CD4-positive, CD25-positive, alpha-beta regulatory T cell (primary cell): ENCODE results near the gene SYT3. TPM values are rescaled to one million over a fixed set of nuclear protein-coding genes. Genes with fewer than 3 reads are reported as not detected.

Experiments used
- ATAC-seq, 2 donors: fragments of 150-1000 bp; cut with Tn5 transposase; one replicate each; pipeline ENCODE4 v1.10.0; 2021; ENCODE audit warnings: low read depth in 2 of 2, moderate number of reproducible peaks in 2 of 2, moderate library complexity in 1 of 2
- DNase-seq, 3 donors: peaks; one replicate each; pipeline versions ENCODE4 v3.0.0 to v3.0.0-alpha.2; 2012 to 2022; ENCODE audit warnings: mixed read lengths in 1 of 3
- H3K27ac ChIP-seq: one replicate; pipeline ENCODE4 v1.7.0; 2013; ENCODE audit warnings: mild to moderate bottlenecking, low read length; ENCODE audit not compliant: insufficient read depth, poor library complexity, severe bottlenecking
- H3K27me3 ChIP-seq: one replicate; pipeline ENCODE4 v1.7.0; 2013; ENCODE audit warnings: low read length; ENCODE audit not compliant: control insufficient read depth, insufficient read depth
- H3K36me3 ChIP-seq: one replicate; pipeline ENCODE4 v1.7.0; 2013; ENCODE audit warnings: mild to moderate bottlenecking, low read length, moderate library complexity; ENCODE audit not compliant: control insufficient read depth, insufficient read depth
- H3K4me1 ChIP-seq: 2 replicates; pipeline ENCODE4 v1.7.0; 2013; ENCODE audit warnings: mild to moderate bottlenecking, low read length; ENCODE audit not compliant: insufficient read depth, control insufficient read depth, poor library complexity, severe bottlenecking
- H3K4me3 ChIP-seq: one replicate; pipeline ENCODE4 v1.7.0; 2013; ENCODE audit warnings: low read depth, mild to moderate bottlenecking, low read length, moderate library complexity
- H3K9me3 ChIP-seq, 2 experiments: 1 replicate in 1 of 2; 2 replicates in 1 of 2; pipeline ENCODE4 v1.7.0; 2013; ENCODE audit warnings: low read length in 2 of 2, mild to moderate bottlenecking in 1 of 2, moderate library complexity in 1 of 2; ENCODE audit not compliant: control insufficient read depth in 2 of 2
- H3K27ac Mint-ChIP-seq, 3 donors: one replicate each; pipeline ENCODE4 v1.8.0; 2020 to 2022; ENCODE audit warnings: mild to moderate bottlenecking in 3 of 3, mixed read lengths in 3 of 3, moderate library complexity in 2 of 3
- H3K27me3 Mint-ChIP-seq: one replicate; pipeline ENCODE4 v1.8.0; 2022; ENCODE audit warnings: mild to moderate bottlenecking, mixed read lengths
- H3K36me3 Mint-ChIP-seq: one replicate; pipeline ENCODE4 v1.8.0; 2020; ENCODE audit warnings: mixed read lengths
- H3K4me1 Mint-ChIP-seq, 4 donors: one replicate each; pipeline ENCODE4 v1.8.0; 2020 to 2022; ENCODE audit warnings: mixed read lengths in 4 of 4, mild to moderate bottlenecking in 1 of 4
- H3K4me3 Mint-ChIP-seq, 4 donors: one replicate each; pipeline ENCODE4 v1.8.0; 2020 to 2022; ENCODE audit warnings: mild to moderate bottlenecking in 4 of 4, mixed read lengths in 4 of 4, moderate library complexity in 3 of 4
- H3K9me3 Mint-ChIP-seq, 7 donors: one replicate each; pipeline ENCODE4 v1.8.0; 2020 to 2022; ENCODE audit warnings: mixed read lengths in 7 of 7, mild to moderate bottlenecking in 3 of 7, moderate library complexity in 2 of 7
- polyA plus RNA-seq, 4 donors: library from polyadenylated mRNA; unstranded; fragments of 300-500 nt; fragmentation: Illumina TruSeq; gene quantifications; one replicate each; pipeline ENCODE4 v1.2.3, GENCODE V29; 2021
- total RNA-seq: library from RNA; stranded (reverse); gene quantifications from one replicate; pipeline ENCODE4 v1.2.3, GENCODE V29; 2022

Gene SYT3, protein sequence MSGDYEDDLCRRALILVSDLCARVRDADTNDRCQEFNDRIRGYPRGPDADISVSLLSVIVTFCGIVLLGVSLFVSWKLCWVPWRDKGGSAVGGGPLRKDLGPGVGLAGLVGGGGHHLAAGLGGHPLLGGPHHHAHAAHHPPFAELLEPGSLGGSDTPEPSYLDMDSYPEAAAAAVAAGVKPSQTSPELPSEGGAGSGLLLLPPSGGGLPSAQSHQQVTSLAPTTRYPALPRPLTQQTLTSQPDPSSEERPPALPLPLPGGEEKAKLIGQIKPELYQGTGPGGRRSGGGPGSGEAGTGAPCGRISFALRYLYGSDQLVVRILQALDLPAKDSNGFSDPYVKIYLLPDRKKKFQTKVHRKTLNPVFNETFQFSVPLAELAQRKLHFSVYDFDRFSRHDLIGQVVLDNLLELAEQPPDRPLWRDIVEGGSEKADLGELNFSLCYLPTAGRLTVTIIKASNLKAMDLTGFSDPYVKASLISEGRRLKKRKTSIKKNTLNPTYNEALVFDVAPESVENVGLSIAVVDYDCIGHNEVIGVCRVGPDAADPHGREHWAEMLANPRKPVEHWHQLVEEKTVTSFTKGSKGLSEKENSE
- not detected for total RNA-seq
- not detected for polyA plus RNA-seq

GRCh38 chr19:50639121-50640112 is at the start of gene SYT3:
Gene SYT3, minus strand, starts transcription at chr19:50639881. Its CDS starts 2,470 bp downstream, at chr19:50637411.
- no peak within 1 kb of the TSS for H3K4me3 ChIP-seq
- H3K27ac ChIP-seq = no peak within 1 kb of the TSS
- peaks cover 4% of the 10 kb centered on the region for H3K4me1 ChIP-seq
- Mint-ChIP-seq H3K4me1 (peaks cover 0 to 19% (median 2%) of the 10 kb centered on the region in 4 donors), H3K4me3 (peak within 1 kb of the TSS in 2 of 4 donors; percentile 72 to 84), H3K27me3 (peaks cover 32% of the 10 kb centered on the region), H3K27ac (no peak within 1 kb of the TSS), H3K9me3 (peaks cover 0 to 18% (median 4%) of the 10 kb centered on the region in 7 donors), H3K36me3 (peaks cover 13% of the 10 kb centered on the region)
- H3K9me3 ChIP-seq = peaks cover 3 to 13% of the 10 kb centered on the region in 2 experiments
- DNase-seq (no peak), ATAC-seq (peak in 1 of 2 donors; percentile 44)
- H3K27me3 ChIP-seq = peaks cover 13% of the 10 kb centered on the region
- H3K36me3 ChIP-seq = no peaks in the 10 kb centered on the region

DNA sequence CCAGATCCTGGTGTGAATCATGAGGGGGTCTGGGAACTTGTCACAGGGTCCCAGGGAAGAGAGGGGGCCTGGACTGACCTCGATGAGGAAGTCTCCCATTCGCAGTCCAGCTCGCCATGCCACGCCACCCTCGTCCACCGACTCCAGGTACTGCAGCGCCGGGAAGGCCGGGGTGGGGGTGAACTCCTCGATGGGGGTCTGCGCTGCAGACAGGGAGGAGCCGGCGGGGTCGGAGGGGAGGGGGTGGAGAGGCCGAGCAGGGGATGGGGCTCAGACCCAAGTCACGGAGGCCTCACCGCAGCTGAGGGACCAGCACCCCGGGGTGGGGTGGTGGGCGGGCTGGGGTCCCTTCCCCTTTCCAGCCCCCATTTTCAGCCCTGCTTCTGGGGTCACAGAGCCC is 49.1 kb upstream of the SYT3 start:
- no peak overlapping the region for H3K27ac ChIP-seq
- H3K27me3 Mint-ChIP-seq = peaks cover 27% of the 10 kb centered on the region
- H3K36me3 ChIP-seq = no peaks in the 10 kb centered on the region

GRCh38 chr19:50686310-50687032 is 46.8 kb upstream of the SYT3 start:
- no peaks in the 10 kb centered on the region for H3K4me1 ChIP-seq
- DNase-seq (no peak), ATAC-seq (no peak)
- H3K4me3 Mint-ChIP-seq = peak overlapping the region in 1 of 4 donors; percentile 66
- no peak overlapping the region for H3K27ac ChIP-seq
- H3K27me3 ChIP-seq = no peaks in the 10 kb centered on the region
- H3K27me3 Mint-ChIP-seq = peaks cover 22% of the 10 kb centered on the region
- H3K27ac Mint-ChIP-seq = no peak overlapping the region
- no peaks in the 10 kb centered on the region for H3K36me3 Mint-ChIP-seq
- H3K36me3 ChIP-seq = no peaks in the 10 kb centered on the region
- no peak overlapping the region for H3K4me3 ChIP-seq
- no peaks in the 10 kb centered on the region for H3K4me1 Mint-ChIP-seq
- H3K9me3 Mint-ChIP-seq = peaks cover 0 to 1% (median 0%) of the 10 kb centered on the region in 7 donors
- no peaks in the 10 kb centered on the region for H3K9me3 ChIP-seq

More for the DNA sequence above, 49.1 kb upstream of the SYT3 start:
- Mint-ChIP-seq H3K9me3 (peaks cover 0 to 1% (median 0%) of the 10 kb centered on the region in 7 donors), H3K4me1 (no peaks in the 10 kb centered on the region), H3K36me3 (no peaks in the 10 kb centered on the region), H3K27ac (no peak overlapping the region), H3K4me3 (no peak overlapping the region)
- Histone ChIP-seq H3K27me3 (no peaks in the 10 kb centered on the region), H3K4me3 (no peak overlapping the region), H3K4me1 (no peaks in the 10 kb centered on the region), H3K9me3 (no peaks in the 10 kb centered on the region)
- DNase-seq (no peak), ATAC-seq (no peak)

DNA sequence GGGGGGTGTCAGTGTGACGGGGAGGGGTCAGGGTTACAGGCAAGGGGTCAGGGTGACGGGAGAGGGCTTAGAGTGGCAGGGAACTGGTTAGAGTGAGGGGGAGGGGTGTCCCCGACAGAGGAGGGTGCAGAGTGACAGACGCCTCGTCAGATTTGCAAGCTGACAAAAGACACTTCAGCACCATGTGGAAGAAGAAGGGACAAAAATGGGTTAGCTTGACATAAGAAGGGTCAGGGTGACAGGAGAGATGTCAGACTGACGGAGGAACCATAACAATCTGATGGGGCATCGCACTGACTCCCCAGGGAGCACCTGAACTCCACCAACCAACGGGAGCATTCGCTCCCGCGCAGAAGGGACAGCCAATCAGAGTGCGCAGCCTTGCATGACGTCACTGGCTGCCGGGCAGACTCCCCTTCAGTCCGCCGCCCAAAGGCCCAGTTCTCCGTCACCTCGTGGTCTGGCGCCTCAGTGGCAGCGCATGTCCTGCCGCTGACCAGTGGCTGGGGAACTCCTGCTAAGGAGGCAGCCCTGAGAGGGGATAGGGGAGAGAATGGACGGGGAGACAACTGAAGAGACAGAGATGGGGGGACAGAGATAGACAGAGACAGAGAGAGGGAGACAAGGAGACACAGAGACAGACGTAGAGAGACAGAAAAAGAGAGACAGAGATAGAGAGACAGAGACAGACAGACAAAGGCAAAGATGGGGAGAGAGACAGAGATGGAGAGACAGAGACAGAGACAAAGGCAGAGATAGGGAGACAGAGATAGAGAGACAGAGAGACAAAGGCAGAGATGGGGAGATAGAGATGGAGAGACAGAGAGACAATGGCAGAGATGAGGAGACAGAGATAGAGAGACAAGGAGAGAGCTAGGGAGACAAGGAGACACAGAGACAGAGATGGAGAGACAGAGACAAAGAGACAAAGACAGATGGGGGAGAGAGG is 39.8 kb upstream of the SYT3 start:
- Histone ChIP-seq H3K36me3 (no peaks in the 10 kb centered on the region), H3K9me3 (peaks cover 0 to 6% of the 10 kb centered on the region in 2 experiments), H3K4me1 (no peaks in the 10 kb centered on the region), H3K27ac (no peak overlapping the region), H3K27me3 (peaks cover 4% of the 10 kb centered on the region), H3K4me3 (no peak overlapping the region)
- peaks cover 19% of the 10 kb centered on the region for H3K27me3 Mint-ChIP-seq
- no peaks in the 10 kb centered on the region for H3K36me3 Mint-ChIP-seq
- peaks cover 0 to 10% (median 0%) of the 10 kb centered on the region in 7 donors for H3K9me3 Mint-ChIP-seq
- peak overlapping the region in 2 of 4 donors; percentile 15 to 40 for H3K4me3 Mint-ChIP-seq
- H3K4me1 Mint-ChIP-seq = peaks cover 0 to 10% (median 0%) of the 10 kb centered on the region in 4 donors
- H3K27ac Mint-ChIP-seq = peak overlapping the region in 1 of 3 donors; percentile 60
- ATAC-seq (peak; percentile 64 to 78), DNase-seq (peak; percentile 42 to 76 (median 62))

GRCh38 chr19:50678323-50678722 is 38.6 kb upstream of the SYT3 start:
- ATAC-seq (no peak), DNase-seq (no peak)
- H3K9me3 Mint-ChIP-seq = peaks cover 0 to 11% (median 0%) of the 10 kb centered on the region in 7 donors
- H3K9me3 ChIP-seq = peaks cover 0 to 6% of the 10 kb centered on the region in 2 experiments
- H3K4me1 ChIP-seq = no peaks in the 10 kb centered on the region
- H3K27me3 Mint-ChIP-seq = peaks cover 22% of the 10 kb centered on the region
- H3K4me3 Mint-ChIP-seq = no peak overlapping the region
- no peaks in the 10 kb centered on the region for H3K36me3 Mint-ChIP-seq
- H3K36me3 ChIP-seq = no peaks in the 10 kb centered on the region
- H3K27me3 ChIP-seq = peaks cover 4% of the 10 kb centered on the region
- H3K27ac Mint-ChIP-seq = no peak overlapping the region
- H3K4me1 Mint-ChIP-seq = peaks cover 0 to 10% (median 0%) of the 10 kb centered on the region in 4 donors
- no peak overlapping the region for H3K27ac ChIP-seq
- H3K4me3 ChIP-seq = no peak overlapping the region

GRCh38 chr19:50677636-50678035 is 38.0 kb upstream of the SYT3 start:
- H3K4me1 Mint-ChIP-seq = peaks cover 0 to 10% (median 0%) of the 10 kb centered on the region in 4 donors
- ATAC-seq = no peak

More at GRCh38 chr19:50677636-50678035, 38.0 kb upstream of the SYT3 start:
- no peak for DNase-seq
- peaks cover 4% of the 10 kb centered on the region for H3K27me3 ChIP-seq
- no peak overlapping the region for H3K27ac ChIP-seq
- H3K27me3 Mint-ChIP-seq = peaks cover 29% of the 10 kb centered on the region
- peaks cover 0 to 16% (median 0%) of the 10 kb centered on the region in 7 donors for H3K9me3 Mint-ChIP-seq
- no peak overlapping the region for H3K27ac Mint-ChIP-seq
- no peaks in the 10 kb centered on the region for H3K36me3 ChIP-seq
- H3K9me3 ChIP-seq = peaks cover 0 to 6% of the 10 kb centered on the region in 2 experiments
- no peak overlapping the region for H3K4me3 ChIP-seq
- no peaks in the 10 kb centered on the region for H3K4me1 ChIP-seq
- H3K36me3 Mint-ChIP-seq = no peaks in the 10 kb centered on the region
- H3K4me3 Mint-ChIP-seq = no peak overlapping the region
